Gastroesophageal sphincter (tissue), 3 donors: ENCODE data around the gene ARTN.

Source experiments
- POLR2A ChIP-seq, 2 donors: fragments of 450-650 bp; IDR thresholded peaks; one replicate each; pipeline ENCODE4 v1.6.1; 2017; ENCODE audit warnings: antibody characterized with exemption in 2 of 2, mild to moderate bottlenecking in 2 of 2, moderate library complexity in 1 of 2
- TF ChIP-seq, protein P1 (sequence below), 4 experiments: fragments of 200-600 bp in 2 of 4; fragments of 450-650 bp in 2 of 4; sonication (generic) in 1 of 4; IDR thresholded peaks; one replicate each; pipeline ENCODE4 v1.5.1; 2017 to 2019; ENCODE audit warnings: antibody characterized with exemption in 4 of 4, mild to moderate bottlenecking in 2 of 4, moderate library complexity in 2 of 4

- TF ChIP-seq, protein P1, sequence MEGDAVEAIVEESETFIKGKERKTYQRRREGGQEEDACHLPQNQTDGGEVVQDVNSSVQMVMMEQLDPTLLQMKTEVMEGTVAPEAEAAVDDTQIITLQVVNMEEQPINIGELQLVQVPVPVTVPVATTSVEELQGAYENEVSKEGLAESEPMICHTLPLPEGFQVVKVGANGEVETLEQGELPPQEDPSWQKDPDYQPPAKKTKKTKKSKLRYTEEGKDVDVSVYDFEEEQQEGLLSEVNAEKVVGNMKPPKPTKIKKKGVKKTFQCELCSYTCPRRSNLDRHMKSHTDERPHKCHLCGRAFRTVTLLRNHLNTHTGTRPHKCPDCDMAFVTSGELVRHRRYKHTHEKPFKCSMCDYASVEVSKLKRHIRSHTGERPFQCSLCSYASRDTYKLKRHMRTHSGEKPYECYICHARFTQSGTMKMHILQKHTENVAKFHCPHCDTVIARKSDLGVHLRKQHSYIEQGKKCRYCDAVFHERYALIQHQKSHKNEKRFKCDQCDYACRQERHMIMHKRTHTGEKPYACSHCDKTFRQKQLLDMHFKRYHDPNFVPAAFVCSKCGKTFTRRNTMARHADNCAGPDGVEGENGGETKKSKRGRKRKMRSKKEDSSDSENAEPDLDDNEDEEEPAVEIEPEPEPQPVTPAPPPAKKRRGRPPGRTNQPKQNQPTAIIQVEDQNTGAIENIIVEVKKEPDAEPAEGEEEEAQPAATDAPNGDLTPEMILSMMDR (IDR thresholded peaks at IDR 0.05) = no peak
- TF ChIP-seq POLR2A (IDR thresholded peaks at IDR 0.05) = no peak
These were observed 5.4 kb downstream of the ARTN start for GRCh38 chr1:43938892-43939587.
